Endothelial cell of umbilical vein (primary cell): ENCODE results near the gene SSX2IP. TPM values are rescaled to one million over a fixed set of nuclear protein-coding genes. Genes with fewer than 3 reads are reported as not detected.
A peak's percentile ranks its signal among the peaks of the same experiment; 100 is the strongest.

Experiments
- BruUV-seq: library from RNA; stranded (reverse); fragments of 400-500 nt; replicated peaks from 2 replicates; lab custom pipeline; 2021; lab: Mats Ljungman, UMichigan
- CTCF ChIA-PET: fragments of 300-600, 350-600 bp; sonication (Branson Sonifier 250); formaldehyde crosslinking; loops from one replicate; lab custom pipeline; 2021; ENCODE audit warnings: antibody characterized with exemption, inconsistent platforms; lab: Charles Lee
- POLR2A ChIA-PET: fragments of 300-600, 350-600 bp; sonication (Branson Sonifier 250); formaldehyde crosslinking; loops from one replicate; lab custom pipeline; 2021; ENCODE audit warnings: antibody characterized with exemption, inconsistent platforms; lab: Charles Lee
- DNase-seq: peaks from one replicate; pipeline ENCODE4 v3.0.0-alpha.2; 2011; ENCODE audit warnings: low read depth, low spot score
- FAIRE-seq: peaks from 2 replicates; lab custom pipeline; 2011; peaks lifted over from hg19 to GRCh38; lab: Jason Lieb, UNC
- H2AFZ ChIP-seq: 2 replicates; pipeline ENCODE4 v1.6.0; 2012; ENCODE audit warnings: low read depth, low read length, control low read depth, inconsistent platforms
- H3K27ac ChIP-seq: 2 replicates; pipeline ENCODE4 v1.5.1; 2011; ENCODE audit warnings: low read depth, mild to moderate bottlenecking, control low read depth, low read length, moderate library complexity; ENCODE audit not compliant: insufficient read depth
- H3K27me3 ChIP-seq, 2 experiments: 2 replicates each; pipeline versions ENCODE4 v1.6.0 to v1.6.1; 2011; ENCODE audit warnings: low read length in 2 of 2, mixed read lengths in 1 of 2; ENCODE audit not compliant: control insufficient read depth in 2 of 2, insufficient read depth in 2 of 2
- H3K36me3 ChIP-seq, 2 experiments: 2 replicates in 1 of 2; 3 replicates in 1 of 2; pipeline ENCODE4 v1.5.1; 2011; ENCODE audit warnings: low read length in 2 of 2, mild to moderate bottlenecking in 1 of 2, moderate library complexity in 1 of 2; ENCODE audit not compliant: control insufficient read depth in 2 of 2, insufficient read depth in 2 of 2; ENCODE audit errors: extremely low read depth in 1 of 2
- H3K4me1 ChIP-seq: 3 replicates; pipeline ENCODE4 v1.5.1; 2011; ENCODE audit warnings: mild to moderate bottlenecking, low read length; ENCODE audit not compliant: control insufficient read depth, insufficient read depth; ENCODE audit errors: extremely low read depth
- H3K4me2 ChIP-seq: 2 replicates; pipeline ENCODE4 v1.6.1; 2011; ENCODE audit warnings: low read length, control low read depth, mixed read lengths; ENCODE audit not compliant: insufficient read depth
- H3K4me3 ChIP-seq, 3 experiments: fragments of 200-600 bp in 1 of 3; sonication (generic), shearing (Covaris generic) in 1 of 3; replicated peaks in 1 of 3; 2 replicates each; pipeline ENCODE4 v1.5.1; 2011 to 2016; ENCODE audit warnings: control low read depth in 3 of 3, low read length in 3 of 3, mild to moderate bottlenecking in 2 of 3, inconsistent platforms in 1 of 3, low read depth in 1 of 3, moderate library complexity in 1 of 3; ENCODE audit not compliant: insufficient read depth in 1 of 3
- H3K79me2 ChIP-seq: 2 replicates; pipeline ENCODE4 v1.6.0; 2012; ENCODE audit warnings: low read length, inconsistent platforms; ENCODE audit not compliant: control insufficient read depth, insufficient read depth
- H3K9ac ChIP-seq: replicated peaks from 2 replicates; pipeline ENCODE3; 2011; ENCODE audit warnings: low read length, control low read depth; ENCODE audit not compliant: insufficient read depth; ENCODE audit errors: extremely low read depth
- H3K9me1 ChIP-seq: replicated peaks from 3 replicates; pipeline ENCODE4 v1.6.0; 2011; ENCODE audit warnings: mild to moderate bottlenecking, low read length; ENCODE audit not compliant: control insufficient read depth, insufficient read depth; ENCODE audit errors: extremely low read depth
- H3K9me3 ChIP-seq: replicated peaks from 2 replicates; pipeline ENCODE4 v1.5.1; 2012; ENCODE audit warnings: low read length, inconsistent platforms; ENCODE audit not compliant: control insufficient read depth, insufficient read depth
- H4K20me1 ChIP-seq: replicated peaks from 2 replicates; pipeline ENCODE3; 2011; ENCODE audit warnings: mild to moderate bottlenecking, low read length; ENCODE audit not compliant: control insufficient read depth, insufficient read depth; ENCODE audit errors: extremely low read depth
- CTCF ChIP-seq, 2 donors: IDR thresholded peaks; 1 replicate in 1 of 2; 2 replicates in 1 of 2; pipeline ENCODE4 v1.5.1; 2011; ENCODE audit warnings: low read length in 2 of 2, mild to moderate bottlenecking in 2 of 2, moderate library complexity in 2 of 2, control low read depth in 1 of 2, inconsistent platforms in 1 of 2, low read depth in 1 of 2; ENCODE audit not compliant: insufficient read depth in 1 of 2; ENCODE audit errors: extremely low read depth in 1 of 2
- EZH2 ChIP-seq: IDR thresholded peaks from 2 replicates; pipeline ENCODE4 v1.6.1; 2012; ENCODE audit warnings: borderline replicate concordance, low read depth, mild to moderate bottlenecking, moderate library complexity, low read length, inconsistent platforms; ENCODE audit not compliant: severe bottlenecking
- FOS ChIP-seq: IDR thresholded peaks from 2 replicates; pipeline ENCODE4 v1.6.1; 2011; ENCODE audit warnings: mild to moderate bottlenecking, low read length, moderate library complexity, borderline replicate concordance; ENCODE audit not compliant: insufficient read depth
- GATA2 ChIP-seq: IDR thresholded peaks from 2 replicates; pipeline ENCODE4 v1.7.0; 2011; ENCODE audit warnings: low read depth, mild to moderate bottlenecking, moderate library complexity, mixed read lengths, low read length; ENCODE audit not compliant: insufficient read length, insufficient read depth
- JUN ChIP-seq: IDR thresholded peaks from 2 replicates; pipeline ENCODE4 v1.6.1; 2011; ENCODE audit warnings: borderline replicate concordance, low read depth; ENCODE audit not compliant: insufficient read length, insufficient read depth
- MAX ChIP-seq: IDR thresholded peaks from 2 replicates; pipeline ENCODE4 v1.6.1; 2011; ENCODE audit not compliant: insufficient read depth, insufficient read length
- MYC ChIP-seq: IDR thresholded peaks from one replicate; pipeline ENCODE4 v1.6.1; 2011; ENCODE audit warnings: mild to moderate bottlenecking, low read depth, low read length
- POLR2A ChIP-seq: IDR thresholded peaks from 2 replicates; pipeline ENCODE4 v1.6.1; 2012; ENCODE audit warnings: low read depth, mild to moderate bottlenecking, control low read depth, low read length
- POLR2AphosphoS5 ChIP-seq: IDR thresholded peaks from 2 replicates; pipeline ENCODE4 v1.6.1; 2012; ENCODE audit warnings: low read depth, mild to moderate bottlenecking, control low read depth, low read length, moderate library complexity; ENCODE audit not compliant: insufficient read depth
- dilution Hi-C: fragments of 300-500 bp; cut with MboI; formaldehyde crosslinking; loops from one replicate; pipeline ENCODE4 v1.15.0; 2019; ENCODE audit warnings: low sequenced_read_pairs; ENCODE audit not compliant: extremely low pct_ligation_motif_present
- intact Hi-C: fragments of 100-400 bp; cut with micrococcal nuclease; formaldehyde crosslinking; loops from one replicate; pipeline ENCODE4 v1.10.0; 2022
- polyA plus RNA-seq, 4 experiments: library from polyadenylated mRNA; depleted of rRNA in 3 of 4; stranded (reverse) in 3 of 4; unstranded in 1 of 4; fragments of >200 nt; gene quantifications; 2 replicates each; pipeline versions ENCODE4 v1.2.1 to v1.2.3, GENCODE V29; 2011 to 2012; ENCODE audit warnings: missing spikeins in 1 of 4
- total RNA-seq: library from RNA; stranded (reverse); gene quantifications from 2 replicates; pipeline ENCODE4 v1.2.3, GENCODE V29; 2021

Gene SSX2IP
- total and polyA plus RNA-seq, 2 donors (not counting 3 experiments of a cell fraction or from before 2014, with no cell fraction given) = 0.77 to 8.4 TPM

- no peaks in the 10 kb centered on the region for H3K36me3 ChIP-seq
- peaks cover 2% of the 10 kb centered on the region for H3K9me3 ChIP-seq
- BruUV-seq = no TSS peak
- H3K9ac ChIP-seq = peak overlapping the region; percentile 83
- H3K27me3 ChIP-seq = no peaks in the 10 kb centered on the region
- H3K4me1 ChIP-seq = peaks cover 30% of the 10 kb centered on the region
- H4K20me1 ChIP-seq = no peaks in the 10 kb centered on the region
- ChIA-PET CTCF (interaction anchor here (0.6 to 7.2 kb wide), 48 partner anchors 9 to 707 kb away, joined by 3 to 124 read pairs (median 4); partner anchors contain the start of genes CTBS, GNG5, PRKACB and SPATA1), POLR2A (interaction anchor here (0.8 to 2.5 kb wide), 3 partner anchors 31 to 124 kb away, joined by 3 to 19 read pairs (median 11); partner anchors contain the start of genes CTBS, GNG5 and SPATA1)
- DNase-seq (peak; percentile 91), FAIRE-seq (peak; percentile 77)
- H2AFZ ChIP-seq = peak overlapping the region; percentile 35
- H3K4me3 ChIP-seq = peak overlapping the region in 2 of 3 experiments; percentile 11 to 46
- peak overlapping the region; percentile 81 for H3K4me2 ChIP-seq
- dilution Hi-C loops (loop anchor here (25.0 kb wide), 1 partner anchor 167 kb away; no protein-coding TSS in a partner anchor), intact Hi-C loops (loop anchor here (1.0 to 2.0 kb wide), 12 partner anchors 15 to 699 kb away; partner anchors contain the start of genes CTBS, GNG5, PRKACB and RPF1)
- TF ChIP-seq JUN (no peak), MYC (peak; percentile 79), EZH2 (no peak), GATA2 (no peak), POLR2AphosphoS5 (peak; percentile 10), POLR2A (no peak), MAX (peak; percentile 74), CTCF (IDR thresholded peaks at IDR 0.05; ENCODE audit: extremely low read depth in 1 of 2, insufficient read depth in 1 of 2, low read depth in 1 of 2, low read length in 2 of 2) (peak; percentile 66 to 77), FOS (peak; percentile 61)
- H3K27ac ChIP-seq = peak overlapping the region; percentile 88
- H3K79me2 ChIP-seq = no peaks in the 10 kb centered on the region
- no peaks in the 10 kb centered on the region for H3K9me1 ChIP-seq
These were observed 86.1 kb downstream of the SSX2IP start for GRCh38 chr1:84603941-84604830.
